GM19099 (cell line): Measurements from ENCODE around the gene THSD7B.

ENCODE experiments used
- POLR2A ChIP-seq: IDR thresholded peaks from 3 replicates; pipeline ENCODE4 v1.6.1; 2011; ENCODE audit warnings: low read depth; ENCODE audit not compliant: insufficient read length; ENCODE audit errors: extremely low read depth

Gene THSD7B

DNA sequence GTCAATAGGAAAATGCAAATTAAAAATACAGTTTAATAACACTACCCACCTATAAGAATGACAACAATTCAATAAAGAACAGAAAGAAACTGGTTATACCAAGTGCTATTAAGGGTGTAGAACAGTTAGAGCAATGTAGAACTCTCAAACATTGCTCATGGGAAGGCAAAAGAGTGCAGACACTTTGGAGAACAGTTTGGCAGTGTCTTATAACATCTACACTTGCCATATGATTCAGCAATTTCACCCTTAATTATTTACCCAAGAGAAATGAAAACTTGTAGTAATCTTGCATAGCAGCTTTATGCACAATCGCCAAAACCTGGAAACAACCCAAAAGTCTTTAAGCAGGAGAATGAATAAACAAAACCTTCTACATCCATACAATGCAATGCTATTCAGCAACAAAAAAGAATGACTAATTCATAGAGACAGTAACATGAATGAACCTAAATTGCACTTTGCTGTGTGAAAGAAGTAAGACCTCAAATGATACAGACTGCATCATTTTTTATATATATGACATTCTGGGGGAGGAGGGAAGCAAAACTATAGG, 455.2 kb downstream of the THSD7B start:
- TF ChIP-seq POLR2A, result no peak

DNA sequence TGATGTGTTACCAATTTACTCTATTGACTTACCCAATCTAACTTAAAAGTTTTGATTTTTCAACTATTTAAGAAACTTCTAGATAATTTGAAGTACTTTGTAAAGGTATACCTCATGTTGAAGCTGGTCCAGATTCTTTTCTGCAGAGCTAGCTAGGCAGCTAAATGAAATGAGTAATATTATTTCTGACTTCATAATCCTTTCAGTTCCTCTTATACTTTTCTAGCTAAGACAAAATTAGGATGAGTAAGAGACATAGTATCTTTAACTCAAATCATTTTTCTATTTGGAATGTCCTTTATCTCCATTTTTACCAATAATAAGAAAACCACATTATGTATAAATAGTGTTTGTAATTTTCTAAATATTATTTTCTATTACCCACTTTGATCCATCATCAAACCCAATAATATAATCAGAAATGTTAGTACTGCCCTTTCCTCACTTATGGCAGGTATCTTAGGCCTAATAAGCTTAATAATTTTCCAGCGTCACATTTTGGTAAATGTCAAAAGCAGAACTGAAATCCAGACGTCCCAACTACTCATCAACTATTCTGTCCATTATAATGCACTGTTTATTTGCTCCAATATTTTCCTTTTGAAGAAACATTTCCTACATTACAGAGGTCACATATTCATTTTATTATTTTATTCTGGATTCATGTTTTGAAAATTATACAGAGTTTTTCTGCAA, 456.6 kb downstream of the THSD7B start:
- no peak for TF ChIP-seq POLR2A

DNA sequence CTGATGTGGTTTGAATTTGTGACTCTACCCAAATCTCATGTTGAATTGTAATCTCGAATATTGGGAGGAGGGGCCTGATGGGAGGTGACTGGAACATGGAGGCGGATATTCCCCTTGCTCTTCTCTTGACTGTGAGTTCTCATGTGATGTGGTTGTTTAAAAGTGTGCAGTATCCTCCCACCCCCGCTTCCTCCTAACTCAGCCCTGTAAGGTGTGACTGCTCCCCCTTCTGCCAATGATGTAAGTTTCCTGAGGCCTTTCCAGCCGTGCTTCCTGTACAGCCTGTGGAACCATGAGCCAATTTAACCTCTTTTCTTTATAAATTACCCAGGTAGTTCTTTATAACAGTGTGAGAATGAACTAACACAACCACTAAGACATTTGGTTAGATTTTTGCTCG, 458.4 kb downstream of the THSD7B start:
- TF ChIP-seq POLR2A, result no peak

DNA sequence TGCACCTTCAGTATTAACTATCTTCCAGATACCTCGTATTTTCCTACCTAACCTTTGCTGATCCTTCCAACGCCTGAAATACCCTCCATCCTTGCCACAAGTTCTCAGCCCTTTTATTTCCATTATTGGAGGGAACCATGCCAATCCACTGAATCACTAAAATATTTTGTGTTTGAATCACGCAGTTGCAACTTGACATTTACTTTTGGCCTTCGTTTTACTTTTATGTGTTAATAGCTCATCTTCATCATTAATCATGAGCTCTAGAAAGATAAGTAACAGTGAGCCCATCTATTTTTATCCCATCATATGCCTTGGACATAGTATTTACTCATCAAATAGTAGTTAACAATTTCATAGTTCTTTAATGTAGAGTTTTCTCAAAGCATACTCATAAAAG, 463.2 kb downstream of the THSD7B start:
- no peak for TF ChIP-seq POLR2A

DNA sequence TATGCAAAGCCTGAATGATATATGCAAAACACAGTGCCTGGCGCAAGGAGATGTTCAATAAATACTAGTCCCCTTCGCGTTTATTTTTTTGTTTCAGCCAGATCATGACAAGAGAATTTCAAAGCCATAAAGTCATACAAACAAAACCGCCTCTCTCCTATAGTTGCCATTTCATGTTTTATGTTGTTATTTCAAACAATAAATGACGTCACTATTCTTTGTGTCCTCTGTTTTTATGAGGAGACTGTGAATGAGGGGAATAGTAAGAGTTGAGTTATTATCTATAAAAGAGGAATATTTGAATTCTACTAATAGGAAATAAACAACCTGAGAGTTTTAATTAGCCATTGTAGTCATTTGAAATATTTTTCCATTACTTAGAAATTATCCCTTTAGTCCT, 464.5 kb downstream of the THSD7B start:
- no peak for TF ChIP-seq POLR2A

GRCh38 chr2:137231628-137232027, 466.3 kb downstream of the THSD7B start:
- TF ChIP-seq POLR2A, result no peak

GRCh38 chr2:137232076-137232475, 466.7 kb downstream of the THSD7B start:
- TF ChIP-seq POLR2A, result no peak

- TF ChIP-seq POLR2A, result no peak
Measured at GRCh38 chr2:137233091-137233490, 467.7 kb downstream of the THSD7B start.

DNA sequence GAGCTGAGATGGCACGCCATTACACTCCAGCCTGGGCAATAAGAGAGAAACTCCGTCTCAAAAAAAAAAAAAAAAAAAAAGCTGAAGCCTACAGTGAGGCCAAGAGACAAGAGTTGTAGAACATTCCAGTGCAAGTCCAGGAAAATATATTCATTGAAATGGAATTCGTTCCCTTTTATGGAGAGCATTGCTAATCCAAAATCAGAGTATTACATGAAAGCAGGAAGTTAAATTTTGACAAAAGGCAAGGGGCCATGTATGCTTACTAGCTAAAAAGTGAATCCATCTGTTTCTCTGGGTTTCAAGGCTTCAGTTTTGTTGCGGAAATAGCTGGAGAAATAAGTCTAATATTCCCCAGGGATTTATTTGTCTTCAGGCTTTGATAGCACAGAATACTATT, 471.7 kb downstream of the THSD7B start:
- no peak for TF ChIP-seq POLR2A

DNA sequence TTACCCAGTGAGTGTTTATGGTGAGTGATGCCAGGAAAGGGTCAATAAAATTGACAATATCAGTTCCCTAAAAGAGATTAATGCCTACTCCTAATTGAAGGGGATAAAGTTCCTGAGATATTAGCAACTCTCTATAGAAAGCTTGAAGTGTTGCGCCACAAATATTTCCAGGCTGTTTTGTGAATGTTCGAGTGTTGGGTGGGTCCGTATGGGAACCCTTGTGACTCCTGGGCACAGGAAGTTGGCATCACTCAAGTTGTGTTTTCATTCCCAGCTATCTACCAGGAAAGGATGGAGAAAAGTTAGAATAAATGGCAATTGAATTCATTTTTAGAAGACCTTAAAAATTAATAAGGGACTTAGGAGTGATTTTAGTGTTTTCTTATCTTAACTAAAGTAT, 472.7 kb downstream of the THSD7B start:
- TF ChIP-seq POLR2A, result no peak

DNA sequence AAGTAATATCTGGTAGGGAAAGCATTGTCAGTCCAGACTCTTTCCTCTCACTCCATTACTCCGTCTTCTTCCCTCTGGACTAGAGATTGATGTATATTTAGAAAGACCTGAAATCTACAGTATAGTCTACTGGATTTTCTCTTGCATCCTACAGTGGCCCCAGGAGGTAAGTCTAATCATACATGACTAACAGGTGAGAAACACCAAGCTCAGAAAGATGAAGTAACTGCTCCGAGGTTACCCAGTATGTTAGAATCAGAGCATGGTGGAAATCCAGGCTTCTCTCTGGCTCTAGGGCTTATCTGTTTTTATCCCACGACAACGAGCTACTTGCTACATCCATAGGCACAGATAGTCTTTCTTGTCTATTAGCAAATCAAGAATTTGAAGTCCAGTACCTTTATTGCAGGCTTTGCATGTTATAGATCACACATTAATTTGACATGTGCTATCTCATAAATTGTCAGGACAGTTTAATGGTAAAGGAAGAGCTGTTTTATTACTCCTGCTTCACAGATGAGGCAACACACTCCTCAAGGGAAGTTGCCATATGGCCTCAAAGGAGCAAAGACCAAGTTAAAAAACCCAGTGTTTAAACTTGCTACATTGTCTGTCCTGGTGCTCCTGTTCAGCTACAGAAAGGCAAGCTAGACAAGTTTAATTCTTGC, 484.3 kb downstream of the THSD7B start:
- no peak for TF ChIP-seq POLR2A

GRCh38 chr2:137250401-137250800, 485.1 kb downstream of the THSD7B start:
- no peak for TF ChIP-seq POLR2A

DNA sequence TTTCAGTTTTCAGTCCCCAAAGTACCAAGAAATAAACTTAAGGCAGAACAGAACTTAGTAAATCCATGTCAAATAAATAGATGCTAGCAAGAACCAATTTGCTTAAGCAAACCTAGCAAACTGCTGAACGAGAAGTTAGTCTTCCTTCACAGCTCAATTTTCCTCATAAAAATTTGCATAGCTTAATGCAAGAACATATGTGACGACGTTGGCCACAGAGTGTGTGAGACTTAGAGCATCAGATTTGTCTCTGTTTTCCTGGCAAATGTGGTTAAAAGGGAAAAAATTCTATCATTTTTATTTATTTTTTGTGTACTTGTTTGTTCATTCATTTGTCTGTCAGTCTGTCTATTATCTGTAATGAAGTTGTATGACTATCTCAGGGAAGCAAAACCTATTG, 485.7 kb downstream of the THSD7B start:
- no peak for TF ChIP-seq POLR2A

- TF ChIP-seq POLR2A, result no peak
Measured at GRCh38 chr2:137252934-137253333, 487.6 kb downstream of the THSD7B start.

GRCh38 chr2:137254052-137254451, 488.7 kb downstream of the THSD7B start:
- no peak for TF ChIP-seq POLR2A

- TF ChIP-seq POLR2A, result no peak
Measured at GRCh38 chr2:137255345-137255744, 490.0 kb downstream of the THSD7B start.
